ENCODE measurements around the gene APOBEC3F.
"Not testable (repeated sequence)": the region's sequence is repeated elsewhere in the genome, so short reads cannot be mapped to it uniquely, and the experiment has no call there.

Gene APOBEC3F

DNA sequence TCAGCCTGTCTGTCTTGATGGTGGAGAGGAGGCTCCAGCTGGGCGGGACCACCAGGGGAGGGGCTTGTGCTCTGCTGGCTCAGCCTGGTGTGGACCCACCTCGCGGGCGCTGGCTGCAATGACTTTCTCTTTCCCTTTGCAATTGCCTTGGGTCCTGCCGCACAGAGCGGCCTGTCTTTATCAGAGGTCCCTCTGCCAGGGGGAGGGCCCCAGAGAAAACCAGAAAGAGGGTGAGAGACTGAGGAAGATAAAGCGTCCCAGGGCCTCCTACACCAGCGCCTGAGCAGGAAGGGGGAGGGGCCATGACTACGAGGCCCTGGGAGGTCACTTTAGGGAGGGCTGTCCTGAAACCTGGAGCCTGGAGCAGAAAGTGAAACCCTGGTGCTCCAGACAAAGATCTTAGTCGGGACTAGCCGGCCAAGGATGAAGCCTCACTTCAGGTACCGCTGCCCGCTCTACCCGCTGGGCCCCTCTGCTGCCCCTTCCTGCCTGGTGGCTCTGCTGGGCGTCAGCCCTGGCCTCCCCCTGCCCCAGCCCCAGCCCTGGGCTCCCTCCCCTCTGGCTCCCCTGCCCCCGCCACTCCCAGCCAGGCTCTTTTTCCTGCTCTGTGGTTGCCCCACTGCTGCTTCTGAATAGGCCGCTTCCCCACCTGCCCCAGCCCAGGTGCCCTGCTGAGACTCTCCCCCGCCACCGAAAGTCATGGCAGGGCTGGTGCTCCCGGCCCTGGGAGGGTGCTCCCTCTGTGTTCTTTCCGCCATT, at the start of gene APOBEC3F:
APOBEC3F (plus strand) TSS at position 327 of the 759 bp plus-strand sequence; CDS start at position 424, 97 bp downstream.
- Histone ChIP-seq H3K4me2 (ENCODE audit: low read depth, low read length, poor library complexity, severe bottlenecking) (peak within 1 kb of the TSS; percentile 72), H3K9ac (ENCODE audit: low read length) (peak within 1 kb of the TSS; percentile 65), H3K4me3 (ENCODE audit: insufficient read depth, low read length, poor library complexity, severe bottlenecking) (peak within 1 kb of the TSS; percentile 66), H3K79me2 (ENCODE audit: insufficient read depth, low read length) (peaks cover 12% of the 10 kb centered on the region), H3K27ac (ENCODE audit: low read depth, low read length) (peak within 1 kb of the TSS; percentile 66)
- H2AFZ ChIP-seq (ENCODE audit: low read depth, low read length, severe bottlenecking); H4K20me1 ChIP-seq (ENCODE audit: low read depth, low read length); H3K9me2 ChIP-seq (replicated peaks; ENCODE audit: insufficient read depth, low read length); H3F3A ChIP-seq (ENCODE audit: insufficient read depth); H3K27me3 ChIP-seq (ENCODE audit: low read length); H3K9me3 ChIP-seq (ENCODE audit: insufficient read depth, low read length); H3K36me3 ChIP-seq (ENCODE audit: low read length): not testable (repeated sequence)

DNA sequence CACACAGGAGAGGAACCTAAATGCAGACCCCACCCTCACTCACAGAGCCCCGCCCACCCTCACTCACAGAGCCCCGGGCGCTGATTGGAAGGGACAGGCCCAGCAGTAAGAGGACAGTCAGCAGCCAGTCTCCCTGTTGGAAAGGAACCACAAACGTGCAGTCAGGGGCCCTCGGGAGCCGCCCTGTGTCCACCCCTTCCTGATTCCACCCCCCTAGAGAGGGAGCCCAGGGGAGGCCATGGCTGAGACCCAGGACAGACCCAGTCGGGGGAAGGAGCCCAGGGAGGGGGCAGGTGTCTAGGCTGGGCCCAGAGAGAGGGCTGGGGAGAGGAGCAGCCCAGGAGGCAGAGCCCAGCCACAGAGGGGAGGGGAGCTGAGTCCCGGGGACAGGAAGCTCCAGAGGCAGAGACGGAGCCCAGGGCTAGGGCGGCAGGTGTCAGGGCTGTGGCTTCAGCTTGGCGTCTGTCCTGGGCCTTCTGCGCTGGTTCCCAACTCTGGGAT, 47.7 kb upstream of the APOBEC3F start:
- not testable (repeated sequence) for H3K27me3 ChIP-seq (ENCODE audit: low read length); H3K79me2 ChIP-seq (ENCODE audit: insufficient read depth, low read length); H3K27ac ChIP-seq (ENCODE audit: low read depth, low read length); H3K9me2 ChIP-seq (replicated peaks; ENCODE audit: insufficient read depth, low read length); H2AFZ ChIP-seq (ENCODE audit: low read depth, low read length, severe bottlenecking); H3K4me3 ChIP-seq (ENCODE audit: insufficient read depth, low read length, poor library complexity, severe bottlenecking); H3K36me3 ChIP-seq (ENCODE audit: low read length); H3K4me2 ChIP-seq (ENCODE audit: low read depth, low read length, poor library complexity, severe bottlenecking); H3K9ac ChIP-seq (ENCODE audit: low read length); H3F3A ChIP-seq (ENCODE audit: insufficient read depth); H3K9me3 ChIP-seq (ENCODE audit: insufficient read depth, low read length); H4K20me1 ChIP-seq (ENCODE audit: low read depth, low read length)

- no peaks in the 10 kb centered on the region for H3F3A ChIP-seq (ENCODE audit: insufficient read depth)
- no peaks in the 10 kb centered on the region for H3K9me3 ChIP-seq (ENCODE audit: insufficient read depth, low read length)
- H4K20me1 ChIP-seq (ENCODE audit: low read depth, low read length), result no peaks in the 10 kb centered on the region
- no peak overlapping the region for H3K4me3 ChIP-seq (ENCODE audit: insufficient read depth, low read length, poor library complexity, severe bottlenecking)
- no peaks in the 10 kb centered on the region for H3K27me3 ChIP-seq (ENCODE audit: low read length)
- no peaks in the 10 kb centered on the region for H3K9me2 ChIP-seq (replicated peaks; ENCODE audit: insufficient read depth, low read length)
- TF ChIP-seq EZH2phosphoT487 (conservative IDR thresholded peaks at IDR 0.05; ENCODE audit: low read length), result no peak
- TF ChIP-seq, protein P1, sequence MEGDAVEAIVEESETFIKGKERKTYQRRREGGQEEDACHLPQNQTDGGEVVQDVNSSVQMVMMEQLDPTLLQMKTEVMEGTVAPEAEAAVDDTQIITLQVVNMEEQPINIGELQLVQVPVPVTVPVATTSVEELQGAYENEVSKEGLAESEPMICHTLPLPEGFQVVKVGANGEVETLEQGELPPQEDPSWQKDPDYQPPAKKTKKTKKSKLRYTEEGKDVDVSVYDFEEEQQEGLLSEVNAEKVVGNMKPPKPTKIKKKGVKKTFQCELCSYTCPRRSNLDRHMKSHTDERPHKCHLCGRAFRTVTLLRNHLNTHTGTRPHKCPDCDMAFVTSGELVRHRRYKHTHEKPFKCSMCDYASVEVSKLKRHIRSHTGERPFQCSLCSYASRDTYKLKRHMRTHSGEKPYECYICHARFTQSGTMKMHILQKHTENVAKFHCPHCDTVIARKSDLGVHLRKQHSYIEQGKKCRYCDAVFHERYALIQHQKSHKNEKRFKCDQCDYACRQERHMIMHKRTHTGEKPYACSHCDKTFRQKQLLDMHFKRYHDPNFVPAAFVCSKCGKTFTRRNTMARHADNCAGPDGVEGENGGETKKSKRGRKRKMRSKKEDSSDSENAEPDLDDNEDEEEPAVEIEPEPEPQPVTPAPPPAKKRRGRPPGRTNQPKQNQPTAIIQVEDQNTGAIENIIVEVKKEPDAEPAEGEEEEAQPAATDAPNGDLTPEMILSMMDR (IDR thresholded peaks at IDR 0.05; ENCODE audit: insufficient read depth, low read length, poor library complexity, severe bottlenecking), result no peak
- no peak overlapping the region for H3K4me2 ChIP-seq (ENCODE audit: low read depth, low read length, poor library complexity, severe bottlenecking)
- no peaks in the 10 kb centered on the region for H3K36me3 ChIP-seq (ENCODE audit: low read length)
- no peak overlapping the region for H2AFZ ChIP-seq (ENCODE audit: low read depth, low read length, severe bottlenecking)
- H3K27ac ChIP-seq (ENCODE audit: low read depth, low read length), result no peak overlapping the region
- no peak overlapping the region for H3K9ac ChIP-seq (ENCODE audit: low read length)
- H3K79me2 ChIP-seq (ENCODE audit: insufficient read depth, low read length), result no peaks in the 10 kb centered on the region
Measured at GRCh38 chr22:38996105-38996504, 44.6 kb upstream of the APOBEC3F start.

- no peaks in the 10 kb centered on the region for H3K9me3 ChIP-seq (ENCODE audit: insufficient read depth, low read length)
- H3K79me2 ChIP-seq (ENCODE audit: insufficient read depth, low read length), result no peaks in the 10 kb centered on the region
- H3K4me3 ChIP-seq (ENCODE audit: insufficient read depth, low read length, poor library complexity, severe bottlenecking), result no peak overlapping the region
- no peaks in the 10 kb centered on the region for H3K36me3 ChIP-seq (ENCODE audit: low read length)
- no peaks in the 10 kb centered on the region for H3F3A ChIP-seq (ENCODE audit: insufficient read depth)
- no peaks in the 10 kb centered on the region for H3K9me2 ChIP-seq (replicated peaks; ENCODE audit: insufficient read depth, low read length)
- H3K27me3 ChIP-seq (ENCODE audit: low read length), result no peaks in the 10 kb centered on the region
- H3K9ac ChIP-seq (ENCODE audit: low read length), result no peak overlapping the region
- H2AFZ ChIP-seq (ENCODE audit: low read depth, low read length, severe bottlenecking), result no peak overlapping the region
- no peak overlapping the region for H3K27ac ChIP-seq (ENCODE audit: low read depth, low read length)
- no peak overlapping the region for H3K4me2 ChIP-seq (ENCODE audit: low read depth, low read length, poor library complexity, severe bottlenecking)
- no peaks in the 10 kb centered on the region for H4K20me1 ChIP-seq (ENCODE audit: low read depth, low read length)
- no peak for TF ChIP-seq EZH2phosphoT487 (conservative IDR thresholded peaks at IDR 0.05; ENCODE audit: low read length)
- TF ChIP-seq, protein P1 (IDR thresholded peaks at IDR 0.05; ENCODE audit: insufficient read depth, low read length, poor library complexity, severe bottlenecking), result no peak
Measured at GRCh38 chr22:38997518-38997917, 43.1 kb upstream of the APOBEC3F start.
